WTC11 (cell line): ENCODE measurements around the gene FMN2. TPM values are rescaled to one million over a fixed set of nuclear protein-coding genes. Genes with fewer than 3 reads are reported as not detected.

Source experiments
- ATAC-seq: fragments of 200-7000 bp; cut with Tn5 transposase; 2 replicates; pipeline ENCODE4 v1.10.0; 2021; ENCODE audit warnings: mild to moderate bottlenecking, moderate library complexity
- CTCF ChIA-PET: fragments of 300-600 bp; sonication (Branson Sonifier 250); formaldehyde crosslinking; loops from one replicate; lab custom pipeline; 2021; ENCODE audit warnings: antibody characterized with exemption; lab: Charles Lee
- POLR2A ChIA-PET: fragments of 350-600 bp; sonication (Branson Sonifier 250); formaldehyde crosslinking; loops from one replicate; lab custom pipeline; 2021; ENCODE audit warnings: antibody characterized with exemption; lab: Charles Lee
- DNase-seq: peaks from one replicate; pipeline ENCODE4 v3.0.0; 2021; ENCODE audit warnings: low spot score
- H3K27ac Mint-ChIP-seq: 2 replicates; pipeline ENCODE4 v1.8.0; 2021; ENCODE audit warnings: mixed read lengths
- H3K27me3 Mint-ChIP-seq: 2 replicates; pipeline ENCODE4 v1.8.0; 2021; ENCODE audit warnings: low read depth, mild to moderate bottlenecking, moderate library complexity, mixed read lengths
- H3K36me3 Mint-ChIP-seq: 2 replicates; pipeline ENCODE4 v1.8.0; 2021; ENCODE audit warnings: mixed read lengths
- H3K4me1 Mint-ChIP-seq: 2 replicates; pipeline ENCODE4 v1.8.0; 2022; ENCODE audit warnings: mixed read lengths
- H3K4me3 Mint-ChIP-seq: 2 replicates; pipeline ENCODE4 v1.8.0; 2021; ENCODE audit warnings: mild to moderate bottlenecking, moderate library complexity, mixed read lengths
- H3K9me3 Mint-ChIP-seq: 2 replicates; pipeline ENCODE4 v1.8.0; 2021; ENCODE audit warnings: mixed read lengths
- AR ChIP-seq: fragments of 250-450 bp; sonication (Bioruptor Pico); IDR thresholded peaks from 2 replicates; pipeline ENCODE4 v1.9.0; 2021; ENCODE audit warnings: mild to moderate bottlenecking
- ATF3 ChIP-seq: sonication (generic); formaldehyde crosslinking; conservative IDR thresholded peaks from 2 replicates; pipeline ENCODE4 v1.8.1; 2022; ENCODE audit warnings: mild to moderate bottlenecking, missing genetic modification reagents
- EMX1 ChIP-seq: fragments of 250-450 bp; sonication (Bioruptor Pico); IDR thresholded peaks from 2 replicates; pipeline ENCODE4 v1.8.0; 2021; ENCODE audit warnings: mild to moderate bottlenecking
- FOXJ3 ChIP-seq: sonication (generic); formaldehyde crosslinking; IDR thresholded peaks from 2 replicates; pipeline ENCODE4 v1.9.0; 2021; ENCODE audit warnings: missing genetic modification reagents, mild to moderate bottlenecking, borderline replicate concordance
- FOXP1 ChIP-seq: sonication (generic); formaldehyde crosslinking; IDR thresholded peaks from 2 replicates; pipeline ENCODE4 v1.8.0; 2022; ENCODE audit warnings: missing genetic modification reagents, mild to moderate bottlenecking, moderate library complexity, borderline replicate concordance
- FOXP4 ChIP-seq: sonication (generic); formaldehyde crosslinking; IDR thresholded peaks from 2 replicates; pipeline ENCODE4 v1.8.0; 2022; ENCODE audit warnings: mild to moderate bottlenecking, missing genetic modification reagents
- GABPB1 ChIP-seq: sonication (generic); formaldehyde crosslinking; IDR thresholded peaks from 2 replicates; pipeline ENCODE4 v1.8.1; 2023; ENCODE audit warnings: mild to moderate bottlenecking, missing genetic modification reagents
- GRHL2 ChIP-seq: fragments of 250-450 bp; sonication (Bioruptor Pico); IDR thresholded peaks from 2 replicates; pipeline ENCODE4 v1.8.0; 2022; ENCODE audit warnings: mild to moderate bottlenecking, moderate library complexity; ENCODE audit not compliant: insufficient replicate concordance, severe bottlenecking
- HMGA2 ChIP-seq: fragments of 250-450 bp; sonication (Bioruptor Pico); IDR thresholded peaks from 2 replicates; pipeline ENCODE4 v1.4.0; 2021; ENCODE audit warnings: mild to moderate bottlenecking, moderate library complexity
- IRF2 ChIP-seq: sonication (generic); formaldehyde crosslinking; IDR thresholded peaks from 2 replicates; pipeline ENCODE4 v1.8.0; 2022; ENCODE audit warnings: low read depth, missing genetic modification reagents, borderline replicate concordance
- JUN ChIP-seq: sonication (generic); formaldehyde crosslinking; IDR thresholded peaks from 2 replicates; pipeline ENCODE4 v1.8.0; 2023; ENCODE audit warnings: mild to moderate bottlenecking, missing genetic modification reagents
- NR1H2 ChIP-seq: sonication (generic); formaldehyde crosslinking; IDR thresholded peaks from 2 replicates; pipeline ENCODE4 v1.9.0; 2021; ENCODE audit warnings: mild to moderate bottlenecking, moderate library complexity, missing genetic modification reagents
- RELA ChIP-seq: sonication (generic); formaldehyde crosslinking; IDR thresholded peaks from 2 replicates; pipeline ENCODE4 v1.8.1; 2022; ENCODE audit warnings: missing genetic modification reagents, mild to moderate bottlenecking, borderline replicate concordance
- TEAD1 ChIP-seq: sonication (generic); formaldehyde crosslinking; IDR thresholded peaks from 2 replicates; pipeline ENCODE4 v1.8.0; 2022; ENCODE audit warnings: mild to moderate bottlenecking, missing genetic modification reagents
- TP53 ChIP-seq: sonication (generic); formaldehyde crosslinking; IDR thresholded peaks from 2 replicates; pipeline ENCODE4 v1.8.1; 2023; ENCODE audit warnings: mild to moderate bottlenecking, missing genetic modification reagents
- ZNF121 ChIP-seq: sonication (generic); formaldehyde crosslinking; IDR thresholded peaks from 2 replicates; pipeline ENCODE4 v1.8.0; 2023; ENCODE audit warnings: missing genetic modification reagents
- ZNF423 ChIP-seq: fragments of 250-450 bp; sonication (Bioruptor Pico); IDR thresholded peaks from 2 replicates; pipeline ENCODE4 v2.1.2; 2022; ENCODE audit warnings: mild to moderate bottlenecking, moderate library complexity
- ZNF512 ChIP-seq: sonication (generic); formaldehyde crosslinking; IDR thresholded peaks from 2 replicates; pipeline ENCODE4 v1.8.1; 2022; ENCODE audit warnings: missing genetic modification reagents, borderline replicate concordance
- ZNF532 ChIP-seq: fragments of 250-450 bp; sonication (Bioruptor Pico); IDR thresholded peaks from 2 replicates; pipeline ENCODE4 v1.9.0; 2021; ENCODE audit warnings: mild to moderate bottlenecking, borderline replicate concordance
- ZSCAN18 ChIP-seq: fragments of 250-450 bp; sonication (Bioruptor Pico); IDR thresholded peaks from 2 replicates; pipeline ENCODE4 v2.1.2; 2022; ENCODE audit warnings: mild to moderate bottlenecking, moderate library complexity
- total RNA-seq: library from RNA; stranded (reverse); gene quantifications from 3 replicates; pipeline ENCODE4 v1.2.3, GENCODE V29; 2021

FMN2 gene
- total RNA-seq, 1 experiment from 2014 or later, result 1.8 TPM

- TF ChIP-seq ZSCAN18 (no peak), RELA (CRISPR knock-in tag) (no peak), ZNF532 (CRISPR knock-in tag) (no peak), AR (CRISPR knock-in tag) (no peak), IRF2 (CRISPR knock-in tag) (no peak), ZNF121 (no peak), TP53 (CRISPR knock-in tag) (no peak), ZNF423 (CRISPR knock-in tag) (no peak), ATF3 (CRISPR knock-in tag) (no peak)
Observed at GRCh38 chr1:240496356-240496755, 404.7 kb downstream of the FMN2 start (continued).

- Mint-ChIP-seq H3K27ac (no peak overlapping the region), H3K36me3 (no peaks in the 10 kb centered on the region), H3K4me3 (no peak overlapping the region), H3K27me3 (peaks cover 18% of the 10 kb centered on the region), H3K9me3 (0 out of 2 replicates have a peak, but pooled peaks cover 3% of the 10 kb centered on the region), H3K4me1 (peaks cover 17% of the 10 kb centered on the region)
- DNase-seq, result no peak
- ChIA-PET CTCF (interaction anchor here (1.4 kb wide), 1 partner anchor 42 kb away, joined by 3 read pairs; no protein-coding TSS in a partner anchor), POLR2A (no interaction called here)
- TF ChIP-seq EMX1 (CRISPR knock-in tag) (no peak), GABPB1 (no peak), GRHL2 (CRISPR knock-in tag) (no peak), FOXP1 (CRISPR knock-in tag) (no peak), FOXP4 (CRISPR knock-in tag) (no peak), TEAD1 (no peak), FOXJ3 (CRISPR knock-in tag) (no peak), HMGA2 (CRISPR knock-in tag) (no peak), JUN (CRISPR knock-in tag) (no peak), ZNF512 (CRISPR knock-in tag) (no peak), NR1H2 (CRISPR knock-in tag) (no peak), IRF2 (CRISPR knock-in tag) (no peak)
- ATAC-seq, result no peak
Observed at GRCh38 chr1:240496941-240497340, 405.3 kb downstream of the FMN2 start.
